Right ventricle myocardium superior (tissue), 1 donor: ENCODE measurements around the gene SHISAL1. TPM values are rescaled to one million over a fixed set of nuclear protein-coding genes. Genes with fewer than 3 reads are reported as not detected.

Source experiments
- ATAC-seq: fragments of 200-7000 bp; cut with Tn5 transposase; one replicate; pipeline ENCODE4 v1.9.1; 2020; ENCODE audit warnings: mild to moderate bottlenecking; ENCODE audit not compliant: poor library complexity
- DNase-seq: peaks from one replicate; pipeline ENCODE4 v3.0.0-alpha.2; 2020
- intact Hi-C: fragments of 100-400 bp; cut with DNase I; formaldehyde crosslinking; loops from one replicate; pipeline ENCODE4 v1.11.2; 2022
- long read RNA-seq: library from polyadenylated mRNA; unstranded; transcript quantifications from one replicate; pipeline ENCODE4 v2.0.0, GENCODE V29; 2021
- total RNA-seq: library from RNA; stranded (reverse); fragmentation: NEBNext Ultra II Directional; extraction: Animal tissue kit (Norgen Biotek cat#: 25700); gene quantifications from one replicate; pipeline ENCODE4 v1.2.1, GENCODE V29; 2021
- donor health status: DM: no; HTN: yes; CAD: no; lungs with severe emphysema.

SHISAL1 gene
- total RNA-seq, result 1.3 TPM
- long read RNA-seq, partial matches to known transcripts, result 0 of 2 reads
- long read RNA-seq, other reads (novel, unspliced or antisense), result 2 of 2 reads

- ATAC-seq (no peak), DNase-seq (peak; percentile 22)
- intact Hi-C loops, result loop anchor here (10.0 kb wide), 1 partner anchor 68 kb away; no protein-coding TSS in a partner anchor
Measured at GRCh38 chr22:44312766-44313165, at the start of gene SHISAL1. SHISAL1 (minus strand) TSS chr22:44312951; CDS start chr22:44300945, 12,006 bp downstream.

GRCh38 chr22:44361391-44362126, 48.8 kb upstream of the SHISAL1 start:
- ATAC-seq (no peak), DNase-seq (peak; percentile 22)
- intact Hi-C loops, result no loop called here

GRCh38 chr22:44360668-44361381, 48.1 kb upstream of the SHISAL1 start:
- DNase-seq (peak; percentile 80), ATAC-seq (peak; percentile 58)
- intact Hi-C loops, result no loop called here

- DNase-seq (no peak), ATAC-seq (no peak)
- intact Hi-C loops, result no loop called here
Measured at GRCh38 chr22:44360306-44360667, 47.5 kb upstream of the SHISAL1 start.

- ATAC-seq, result no peak
- intact Hi-C loops, result no loop called here
- peak; percentile 17 for DNase-seq
Measured at GRCh38 chr22:44359496-44360110, 46.9 kb upstream of the SHISAL1 start.

- intact Hi-C loops, result no loop called here
- peak; percentile 35 for DNase-seq
- ATAC-seq, result no peak
Measured at GRCh38 chr22:44358709-44359440, 46.1 kb upstream of the SHISAL1 start.

GRCh38 chr22:44357966-44358465, 45.3 kb upstream of the SHISAL1 start:
- ATAC-seq (peak; percentile 64), DNase-seq (peak; percentile 76)
- intact Hi-C loops, result no loop called here

GRCh38 chr22:44357296-44357965, 44.7 kb upstream of the SHISAL1 start:
- no peak for ATAC-seq
- peak; percentile 16 for DNase-seq
- intact Hi-C loops, result no loop called here

- peak; percentile 35 for DNase-seq
- no peak for ATAC-seq
- intact Hi-C loops, result no loop called here
Measured at GRCh38 chr22:44355716-44356070, 42.9 kb upstream of the SHISAL1 start.

- ATAC-seq (no peak), DNase-seq (peak; percentile 16)
- intact Hi-C loops, result no loop called here
Measured at GRCh38 chr22:44354288-44354687, 41.5 kb upstream of the SHISAL1 start.

- ATAC-seq (no peak), DNase-seq (peak; percentile 24)
- intact Hi-C loops, result no loop called here
Measured at GRCh38 chr22:44353041-44353440, 40.3 kb upstream of the SHISAL1 start.

GRCh38 chr22:44352378-44353035, 39.8 kb upstream of the SHISAL1 start:
- DNase-seq (peak; percentile 20), ATAC-seq (no peak)
- intact Hi-C loops, result no loop called here

- DNase-seq, result peak; percentile 44
- intact Hi-C loops, result no loop called here
- no peak for ATAC-seq
Measured at GRCh38 chr22:44351685-44352377, 39.1 kb upstream of the SHISAL1 start.

- DNase-seq, result no peak
- ATAC-seq, result no peak
- intact Hi-C loops, result no loop called here
Measured at GRCh38 chr22:44351037-44351436, 38.3 kb upstream of the SHISAL1 start.

- no peak for ATAC-seq
- intact Hi-C loops, result no loop called here
- no peak for DNase-seq
Measured at GRCh38 chr22:44349594-44349993, 36.8 kb upstream of the SHISAL1 start.

GRCh38 chr22:44348971-44349560, 36.3 kb upstream of the SHISAL1 start:
- ATAC-seq, result no peak
- intact Hi-C loops, result no loop called here
- no peak for DNase-seq

- intact Hi-C loops, result no loop called here
Measured at GRCh38 chr22:44347549-44347948, 34.8 kb upstream of the SHISAL1 start.

More at GRCh38 chr22:44347549-44347948, 34.8 kb upstream of the SHISAL1 start:
- ATAC-seq (peak; percentile 51), DNase-seq (no peak)
